SW480 (cell line): ENCODE measurements around the gene PRR7.
A peak's percentile ranks its signal among the peaks of the same experiment; 100 is the strongest.

Experiments
- DNase-seq: peaks from one replicate; pipeline ENCODE4 v3.0.0-alpha.2; 2016; ENCODE audit warnings: low spot score

PRR7 gene

GRCh38 chr5:177437623-177438022 is 9.0 kb upstream of the PRR7 start:
- peak; percentile 84 for DNase-seq

- DNase-seq = no peak
These were observed 8.1 kb upstream of the PRR7 start for GRCh38 chr5:177438468-177438867.

GRCh38 chr5:177439518-177440053 is 7.0 kb upstream of the PRR7 start:
- DNase-seq = no peak

DNA sequence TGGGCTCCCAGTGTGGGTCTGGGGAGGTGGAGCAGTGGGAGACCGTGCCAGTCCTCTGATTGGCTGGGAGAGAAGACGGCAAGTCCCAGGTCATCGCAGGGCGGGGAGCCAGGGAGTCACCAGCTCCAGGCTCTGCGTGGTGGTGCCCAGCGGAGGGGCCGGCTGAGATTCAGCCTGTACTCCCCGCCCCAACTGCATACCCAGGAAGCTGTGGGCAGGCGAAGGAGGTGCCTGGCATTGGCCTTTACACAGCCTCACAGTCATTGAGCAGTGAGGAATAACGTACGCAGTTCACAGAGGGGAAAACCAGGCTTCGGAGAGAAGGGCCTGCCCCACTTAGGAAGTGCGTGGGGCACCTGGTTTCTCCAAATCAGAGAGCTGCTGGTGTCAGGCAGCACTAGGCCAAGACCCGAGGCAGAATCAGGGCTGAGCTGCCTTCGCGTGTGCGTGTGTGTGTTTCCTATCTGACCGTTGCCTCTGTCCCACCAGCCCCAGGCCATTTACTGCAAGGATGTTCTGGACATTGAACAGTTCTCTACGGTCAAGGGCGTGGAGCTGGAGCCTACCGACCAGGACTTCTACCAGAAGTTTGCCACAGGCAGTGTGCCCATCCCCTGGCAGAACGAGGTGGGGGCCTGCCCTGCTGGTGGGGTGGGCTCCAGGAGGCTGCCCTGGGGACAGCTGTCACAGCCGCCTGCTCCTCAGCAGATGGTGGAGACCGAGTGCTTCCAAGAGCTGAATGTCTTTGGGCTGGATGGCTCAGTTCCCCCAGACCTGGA is 6.2 kb upstream of the PRR7 start:
- DNase-seq = peak; percentile 16

GRCh38 chr5:177440990-177441780 is 5.4 kb upstream of the PRR7 start:
- DNase-seq = no peak

DNA sequence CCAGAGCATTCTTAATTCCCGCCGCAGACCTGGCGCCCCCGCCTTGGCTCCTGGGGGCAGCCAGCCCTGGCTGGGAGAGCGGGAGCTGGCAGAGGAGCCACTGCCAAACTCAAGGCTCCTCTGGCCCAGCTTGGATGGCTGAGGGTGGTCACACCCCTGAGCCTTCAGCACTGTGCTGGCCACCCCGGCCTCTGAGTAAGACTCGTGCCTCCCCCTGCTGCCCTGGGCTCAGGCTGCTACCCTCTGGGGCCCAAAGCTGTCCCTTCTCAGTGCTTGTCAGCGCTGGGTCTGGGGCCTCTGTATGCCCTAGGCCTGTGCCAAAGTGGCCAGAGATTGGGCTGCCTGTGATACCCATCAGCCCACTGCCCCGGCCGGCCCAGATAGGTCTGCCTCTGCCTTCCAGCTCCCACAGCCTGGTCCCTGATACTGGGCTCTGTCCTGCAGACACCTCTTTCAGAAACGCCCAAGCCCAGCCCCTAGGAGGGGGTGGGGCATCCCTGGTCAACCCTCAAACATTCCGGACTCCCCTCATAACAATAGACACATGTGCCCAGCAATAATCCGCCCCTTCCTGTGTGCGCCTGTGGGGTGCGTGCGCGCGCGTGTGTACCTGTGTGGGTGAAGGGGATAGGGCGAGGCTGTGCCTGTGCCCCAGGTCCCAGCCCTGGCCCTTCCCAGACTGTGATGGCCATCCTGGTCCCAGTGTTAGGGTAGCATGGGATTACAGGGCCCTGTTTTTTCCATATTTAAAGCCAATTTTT is 4.4 kb upstream of the PRR7 start:
- DNase-seq = peak; percentile 90

GRCh38 chr5:177443144-177443983 is 3.2 kb upstream of the PRR7 start:
- no peak for DNase-seq

GRCh38 chr5:177444106-177445051 is 2.2 kb upstream of the PRR7 start:
- no peak for DNase-seq

DNA sequence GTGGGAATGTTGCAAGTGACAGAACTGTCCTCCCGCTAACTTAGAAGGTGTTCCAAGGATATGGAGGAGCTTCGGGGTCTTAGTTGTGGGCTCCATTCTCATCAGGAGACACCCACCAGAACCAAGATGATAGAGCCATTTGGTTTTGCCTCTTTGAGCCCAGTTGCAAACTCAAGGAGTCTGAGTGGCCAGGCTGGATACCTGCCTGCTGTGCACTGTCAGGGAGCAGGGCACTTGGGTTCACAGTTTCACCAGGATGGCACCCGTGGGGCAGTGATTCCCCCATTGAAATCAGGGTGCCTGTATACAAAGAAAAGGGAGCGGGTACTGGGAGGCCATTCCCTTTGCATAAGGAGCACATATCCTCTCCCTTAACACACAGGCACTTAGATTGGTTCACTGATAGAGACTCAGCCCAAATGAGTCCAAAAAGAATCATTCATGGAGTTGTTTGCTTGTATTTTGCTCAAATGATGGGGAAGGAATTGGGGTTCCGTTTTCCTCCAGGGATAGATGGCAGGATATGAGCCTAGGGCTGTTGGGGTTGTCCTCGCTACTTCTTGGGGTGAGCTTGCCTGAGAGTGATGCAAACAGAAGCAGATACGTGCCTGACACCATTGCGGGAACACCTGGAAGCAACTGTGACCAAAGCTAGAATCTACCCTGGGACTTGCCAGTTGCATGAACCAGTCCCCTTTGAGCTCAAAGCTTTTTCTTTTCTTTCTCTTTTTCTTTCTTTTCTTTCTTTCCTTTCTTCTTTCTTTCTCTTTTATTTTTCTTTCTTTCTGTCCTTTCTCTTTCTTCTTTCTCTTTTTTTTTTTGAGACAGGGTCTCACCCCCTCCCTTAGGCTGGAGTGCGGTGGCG is 1.3 kb upstream of the PRR7 start:
- no peak for DNase-seq

DNA sequence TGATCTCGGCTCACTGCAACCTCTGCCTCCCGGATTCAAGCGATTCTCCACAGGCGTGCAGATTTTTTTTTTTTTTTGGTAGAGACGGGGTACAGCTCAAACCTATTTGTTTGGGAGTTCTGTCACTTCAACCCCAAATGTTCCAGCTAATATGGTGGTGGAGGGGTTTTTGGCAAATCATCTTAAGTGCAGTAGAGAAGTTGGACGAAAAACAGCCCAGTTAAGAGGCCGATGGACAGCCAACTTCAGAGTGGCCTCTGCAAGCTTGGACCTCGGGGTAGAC is 756 bp upstream of the PRR7 start:
- no peak for DNase-seq

DNA sequence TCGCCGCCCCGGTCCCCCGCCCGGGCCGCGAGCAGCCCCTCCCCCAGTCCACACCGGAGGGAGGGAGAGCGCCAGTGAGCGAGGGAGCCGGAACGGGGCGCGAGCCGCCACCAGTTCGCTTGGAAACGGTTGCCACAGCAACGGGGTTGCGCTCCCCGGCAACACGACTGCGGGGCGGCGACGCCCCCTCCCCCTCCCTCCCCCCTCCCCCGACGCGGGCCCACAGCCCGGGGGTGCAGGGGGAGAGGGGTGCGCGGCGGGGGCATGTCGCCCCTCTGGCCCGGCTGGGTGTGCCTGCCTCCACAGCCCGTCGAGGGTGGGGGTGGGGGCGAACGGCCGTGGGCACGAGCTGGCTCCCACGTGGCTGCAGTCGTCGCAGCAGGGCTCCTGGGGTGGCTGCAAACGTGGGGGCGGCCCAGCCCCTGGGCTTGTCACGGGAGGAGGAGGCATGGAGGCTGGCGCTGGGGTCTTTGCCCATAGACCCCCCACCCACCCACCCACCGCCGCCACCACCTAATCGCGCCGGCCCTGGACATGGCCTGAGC is 524 bp downstream of the PRR7 start:
- DNase-seq = peak; percentile 87

GRCh38 chr5:177447611-177448243 is 1.1 kb downstream of the PRR7 start:
- DNase-seq = peak; percentile 99

DNA sequence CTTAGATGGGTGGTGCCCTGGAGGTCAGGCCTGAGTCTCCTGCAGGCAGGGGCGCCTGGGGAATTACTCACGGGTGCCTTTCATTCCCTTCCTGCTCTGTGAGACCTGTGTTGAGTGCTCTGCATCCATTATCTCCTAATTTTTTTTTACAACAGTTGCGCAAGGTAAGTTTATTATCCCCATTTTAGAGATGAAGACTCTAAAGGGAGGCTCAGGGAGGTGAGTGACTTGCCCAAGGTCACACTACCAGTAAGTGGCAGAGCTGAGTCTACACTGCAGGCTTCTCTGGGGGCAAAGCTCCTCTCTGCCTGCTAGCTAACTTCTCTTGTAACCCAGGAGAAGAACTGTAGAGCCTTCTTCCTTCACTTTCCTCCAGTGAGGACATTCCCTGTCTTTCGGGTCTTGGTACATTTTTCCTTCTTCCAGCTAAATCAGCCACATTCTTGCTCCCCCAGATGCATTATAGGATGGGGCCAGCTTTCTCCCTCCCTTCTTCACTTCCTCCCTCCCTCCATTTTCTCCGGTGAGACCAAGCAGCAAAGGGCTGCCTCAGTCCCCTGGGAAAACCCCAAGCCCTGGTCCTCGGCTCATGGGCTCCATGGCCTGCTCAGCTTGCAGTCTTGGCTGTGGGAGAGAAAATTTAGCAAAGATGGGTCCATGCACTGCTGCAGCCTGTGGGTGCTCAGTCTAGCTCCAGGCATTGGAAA is 1.8 kb downstream of the PRR7 start:
- no peak for DNase-seq

GRCh38 chr5:177449140-177450061 is 2.8 kb downstream of the PRR7 start:
- DNase-seq = no peak

GRCh38 chr5:177450667-177451424 is 4.2 kb downstream of the PRR7 start:
- DNase-seq = no peak
